HepG2 (cell line): ENCODE data around the gene MRPL28. TPM values are rescaled to one million over a fixed set of nuclear protein-coding genes. Genes with fewer than 3 reads are reported as not detected.
A peak's percentile ranks its signal among the peaks of the same experiment; 100 is the strongest.

Source experiments
- DZIP1 ChIP-seq: sonication (generic); formaldehyde crosslinking; IDR thresholded peaks from 2 replicates; pipeline ENCODE4 v1.5.0; 2020; ENCODE audit warnings: mild to moderate bottlenecking, missing genetic modification reagents
- MTA1 ChIP-seq: sonication (generic); formaldehyde crosslinking; IDR thresholded peaks from 2 replicates; pipeline ENCODE4 v1.4.0; 2020; ENCODE audit warnings: missing genetic modification reagents, mild to moderate bottlenecking, borderline replicate concordance
- NBN ChIP-seq: fragments of 450-650 bp; conservative IDR thresholded peaks from 2 replicates; pipeline ENCODE4 v1.6.1; 2017
- PAX8 ChIP-seq: sonication (generic); formaldehyde crosslinking; IDR thresholded peaks from 2 replicates; pipeline ENCODE4 v1.8.0; 2022; ENCODE audit warnings: mild to moderate bottlenecking, missing genetic modification reagents, borderline replicate concordance
- SRSF4 ChIP-seq: fragments of 200-400 bp; formaldehyde crosslinking; IDR thresholded peaks from one replicate; pipeline ENCODE4 v1.6.1; 2018; ENCODE audit warnings: mild to moderate bottlenecking, low read depth, low read length, moderate library complexity; ENCODE audit not compliant: poor library complexity, severe bottlenecking
- STAG1 ChIP-seq: sonication (generic); formaldehyde crosslinking; IDR thresholded peaks from 2 replicates; pipeline ENCODE4 v1.4.0; 2020; ENCODE audit warnings: missing genetic modification reagents
- THAP7 ChIP-seq: sonication (generic); formaldehyde crosslinking; IDR thresholded peaks from 2 replicates; pipeline ENCODE4 v1.8.1; 2023; ENCODE audit warnings: mild to moderate bottlenecking, missing genetic modification reagents
- TRIM24 ChIP-seq: sonication (generic); formaldehyde crosslinking; IDR thresholded peaks from 2 replicates; pipeline ENCODE4 v1.8.0; 2022; ENCODE audit warnings: mild to moderate bottlenecking, missing genetic modification reagents
- ZBTB38 ChIP-seq: sonication (generic); formaldehyde crosslinking; IDR thresholded peaks from 2 replicates; pipeline ENCODE4 v1.5.1; 2020; ENCODE audit warnings: mild to moderate bottlenecking, missing genetic modification reagents
- ZMYM3 ChIP-seq: sonication (generic); formaldehyde crosslinking; IDR thresholded peaks from 2 replicates; pipeline ENCODE4 v1.5.1; 2020; ENCODE audit warnings: mild to moderate bottlenecking, missing genetic modification reagents
- ZNF232 ChIP-seq: sonication (generic); formaldehyde crosslinking; IDR thresholded peaks from 2 replicates; pipeline ENCODE4 v1.4.0; 2020; ENCODE audit warnings: missing genetic modification reagents, borderline replicate concordance
- ZNF253 ChIP-seq: sonication (generic); formaldehyde crosslinking; IDR thresholded peaks from 2 replicates; pipeline ENCODE4 v1.8.0; 2022; ENCODE audit warnings: mild to moderate bottlenecking, missing genetic modification reagents, borderline replicate concordance
- ZNF317 ChIP-seq: sonication (generic); formaldehyde crosslinking; IDR thresholded peaks from 2 replicates; pipeline ENCODE4 v1.5.0; 2020; ENCODE audit warnings: mild to moderate bottlenecking, missing genetic modification reagents
- ZNF383 ChIP-seq: sonication (generic); formaldehyde crosslinking; IDR thresholded peaks from 2 replicates; pipeline ENCODE4 v1.4.0; 2020; ENCODE audit warnings: missing genetic modification reagents, mild to moderate bottlenecking, borderline replicate concordance
- ZNF432 ChIP-seq: sonication (generic); formaldehyde crosslinking; IDR thresholded peaks from 2 replicates; pipeline ENCODE4 v1.5.0; 2020; ENCODE audit warnings: missing genetic modification reagents, mild to moderate bottlenecking, borderline replicate concordance
- ZNF577 ChIP-seq: sonication (generic); formaldehyde crosslinking; IDR thresholded peaks from 2 replicates; pipeline ENCODE4 v1.4.0; 2020; ENCODE audit warnings: mild to moderate bottlenecking, low read depth, missing genetic modification reagents, borderline replicate concordance
- ZNF580 ChIP-seq: IDR thresholded peaks from 2 replicates; pipeline ENCODE4 v1.6.1; 2016; ENCODE audit warnings: low read depth, borderline replicate concordance
- ZNF629 ChIP-seq: sonication (generic); formaldehyde crosslinking; conservative IDR thresholded peaks from 2 replicates; pipeline ENCODE4 v1.5.0; 2020; ENCODE audit warnings: missing genetic modification reagents
- ZNF766 ChIP-seq: sonication (generic); formaldehyde crosslinking; IDR thresholded peaks from 2 replicates; pipeline ENCODE4 v1.5.0; 2020; ENCODE audit warnings: missing genetic modification reagents, borderline replicate concordance
- ZNF776 ChIP-seq: sonication (generic); formaldehyde crosslinking; IDR thresholded peaks from 2 replicates; pipeline ENCODE4 v1.4.0; 2020; ENCODE audit warnings: mild to moderate bottlenecking, missing genetic modification reagents
- polyA plus RNA-seq, 8 experiments: library from polyadenylated mRNA; depleted of rRNA in 3 of 8; stranded (reverse) in 7 of 8; unstranded in 1 of 8; fragments of >200 nt; fragmentation: Illumina TruSeq in 4 of 8; extraction: Trizol in 4 of 8; gene quantifications; 2 replicates each; pipeline versions ENCODE4 v1.2.1 to v1.2.3, GENCODE V29; 2011 to 2016; ENCODE audit warnings: low read depth in 4 of 8, missing spikeins in 1 of 8, mixed read lengths in 1 of 8; ENCODE audit not compliant: insufficient read depth in 1 of 8
- total RNA-seq, 5 experiments: library from RNA; depleted of rRNA; stranded (reverse); fragments of >200 nt; fragmentation: Illumina TruSeq; extraction: Trizol; gene quantifications; 2 replicates each; pipeline ENCODE4 v1.2.3, GENCODE V29; 2016; ENCODE audit warnings: low read depth in 1 of 5
- TF ChIP-seq, protein P1 (sequence below): IDR thresholded peaks from 2 replicates; pipeline ENCODE4 v1.6.1; 2012; ENCODE audit warnings: low read length, improper control_type of control experiment
- TF ChIP-seq, protein P2 (sequence below): sonication (generic); formaldehyde crosslinking; IDR thresholded peaks from 2 replicates; pipeline ENCODE4 v1.4.0; 2020; ENCODE audit warnings: mild to moderate bottlenecking, missing genetic modification reagents

Gene MRPL28
- total and polyA plus RNA-seq, 2 of the 13 experiments (the other 11 are each of a cell fraction or from before 2014, with no cell fraction given), result 114 to 135 TPM

DNA sequence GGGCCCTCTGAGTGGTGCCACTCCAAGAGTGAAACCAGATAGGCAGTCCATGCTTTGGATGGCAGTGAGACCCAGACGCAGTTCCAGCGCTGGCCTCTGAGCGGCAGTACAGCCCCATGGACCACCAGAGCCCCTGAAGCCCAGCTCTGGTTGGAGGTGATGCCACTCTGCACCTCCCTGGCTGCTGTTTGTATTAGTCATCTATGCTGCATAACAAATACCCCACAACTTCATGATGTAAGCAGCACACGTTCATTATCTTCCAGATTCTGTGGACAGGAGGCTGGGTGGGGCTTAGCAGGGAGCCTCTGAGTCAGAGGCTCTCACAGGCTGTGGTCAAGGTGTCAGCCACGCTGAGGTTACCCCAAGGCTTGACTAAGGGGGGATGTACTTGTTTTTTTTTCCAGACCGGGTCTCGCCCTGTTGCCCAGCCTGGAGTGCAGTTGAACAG, 21.6 kb upstream of the MRPL28 start (continued):
- TF ChIP-seq, protein P1, sequence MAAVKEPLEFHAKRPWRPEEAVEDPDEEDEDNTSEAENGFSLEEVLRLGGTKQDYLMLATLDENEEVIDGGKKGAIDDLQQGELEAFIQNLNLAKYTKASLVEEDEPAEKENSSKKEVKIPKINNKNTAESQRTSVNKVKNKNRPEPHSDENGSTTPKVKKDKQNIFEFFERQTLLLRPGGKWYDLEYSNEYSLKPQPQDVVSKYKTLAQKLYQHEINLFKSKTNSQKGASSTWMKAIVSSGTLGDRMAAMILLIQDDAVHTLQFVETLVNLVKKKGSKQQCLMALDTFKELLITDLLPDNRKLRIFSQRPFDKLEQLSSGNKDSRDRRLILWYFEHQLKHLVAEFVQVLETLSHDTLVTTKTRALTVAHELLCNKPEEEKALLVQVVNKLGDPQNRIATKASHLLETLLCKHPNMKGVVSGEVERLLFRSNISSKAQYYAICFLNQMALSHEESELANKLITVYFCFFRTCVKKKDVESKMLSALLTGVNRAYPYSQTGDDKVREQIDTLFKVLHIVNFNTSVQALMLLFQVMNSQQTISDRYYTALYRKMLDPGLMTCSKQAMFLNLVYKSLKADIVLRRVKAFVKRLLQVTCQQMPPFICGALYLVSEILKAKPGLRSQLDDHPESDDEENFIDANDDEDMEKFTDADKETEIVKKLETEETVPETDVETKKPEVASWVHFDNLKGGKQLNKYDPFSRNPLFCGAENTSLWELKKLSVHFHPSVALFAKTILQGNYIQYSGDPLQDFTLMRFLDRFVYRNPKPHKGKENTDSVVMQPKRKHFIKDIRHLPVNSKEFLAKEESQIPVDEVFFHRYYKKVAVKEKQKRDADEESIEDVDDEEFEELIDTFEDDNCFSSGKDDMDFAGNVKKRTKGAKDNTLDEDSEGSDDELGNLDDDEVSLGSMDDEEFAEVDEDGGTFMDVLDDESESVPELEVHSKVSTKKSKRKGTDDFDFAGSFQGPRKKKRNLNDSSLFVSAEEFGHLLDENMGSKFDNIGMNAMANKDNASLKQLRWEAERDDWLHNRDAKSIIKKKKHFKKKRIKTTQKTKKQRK, result no peak
- peak; percentile 57 for TF ChIP-seq ZMYM3 (CRISPR knock-in tag)
- no peak for TF ChIP-seq ZNF232 (CRISPR knock-in tag)
- no peak for TF ChIP-seq MTA1 (CRISPR knock-in tag)
- no peak for TF ChIP-seq DZIP1 (CRISPR knock-in tag)
- TF ChIP-seq PAX8 (CRISPR knock-in tag), result no peak
- TF ChIP-seq ZNF253 (CRISPR knock-in tag), result no peak
- 0 out of 2 replicates have a peak, but pooled peaks have one; percentile 25 for TF ChIP-seq ZBTB38 (CRISPR knock-in tag)
- no peak for TF ChIP-seq ZNF629 (CRISPR knock-in tag)
- no peak for TF ChIP-seq THAP7 (CRISPR knock-in tag)
- TF ChIP-seq STAG1, result peak; percentile 98
- TF ChIP-seq NBN, result no peak
- 0 out of 2 replicates have a peak, but pooled peaks have one; percentile 22 for TF ChIP-seq ZNF580 (CRISPR knock-in tag)
- no peak for TF ChIP-seq ZNF766
- TF ChIP-seq, protein P2, sequence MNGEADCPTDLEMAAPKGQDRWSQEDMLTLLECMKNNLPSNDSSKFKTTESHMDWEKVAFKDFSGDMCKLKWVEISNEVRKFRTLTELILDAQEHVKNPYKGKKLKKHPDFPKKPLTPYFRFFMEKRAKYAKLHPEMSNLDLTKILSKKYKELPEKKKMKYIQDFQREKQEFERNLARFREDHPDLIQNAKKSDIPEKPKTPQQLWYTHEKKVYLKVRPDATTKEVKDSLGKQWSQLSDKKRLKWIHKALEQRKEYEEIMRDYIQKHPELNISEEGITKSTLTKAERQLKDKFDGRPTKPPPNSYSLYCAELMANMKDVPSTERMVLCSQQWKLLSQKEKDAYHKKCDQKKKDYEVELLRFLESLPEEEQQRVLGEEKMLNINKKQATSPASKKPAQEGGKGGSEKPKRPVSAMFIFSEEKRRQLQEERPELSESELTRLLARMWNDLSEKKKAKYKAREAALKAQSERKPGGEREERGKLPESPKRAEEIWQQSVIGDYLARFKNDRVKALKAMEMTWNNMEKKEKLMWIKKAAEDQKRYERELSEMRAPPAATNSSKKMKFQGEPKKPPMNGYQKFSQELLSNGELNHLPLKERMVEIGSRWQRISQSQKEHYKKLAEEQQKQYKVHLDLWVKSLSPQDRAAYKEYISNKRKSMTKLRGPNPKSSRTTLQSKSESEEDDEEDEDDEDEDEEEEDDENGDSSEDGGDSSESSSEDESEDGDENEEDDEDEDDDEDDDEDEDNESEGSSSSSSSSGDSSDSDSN (CRISPR knock-in tag), result peak; percentile 30; the same call in 1 of the 2 replicates
- no peak for TF ChIP-seq ZNF577
- TF ChIP-seq ZNF383 (CRISPR knock-in tag), result no peak
- TF ChIP-seq SRSF4, result no peak
- no peak for TF ChIP-seq ZNF317 (CRISPR knock-in tag)
- TF ChIP-seq ZNF432 (CRISPR knock-in tag), result no peak
- no peak for TF ChIP-seq TRIM24
- no peak for TF ChIP-seq ZNF776 (CRISPR knock-in tag)
